NCI-H1048 (cell line): ENCODE measurements around the gene MON2.
"Not testable (repeated sequence)": the region's sequence is repeated elsewhere in the genome, so short reads cannot be mapped to it uniquely, and the experiment has no call there.

Experiments
- DNase-seq: peaks from one replicate; lab custom pipeline; 2025; lab: John Stamatoyannopoulos, UW

The MON2 gene, protein sequence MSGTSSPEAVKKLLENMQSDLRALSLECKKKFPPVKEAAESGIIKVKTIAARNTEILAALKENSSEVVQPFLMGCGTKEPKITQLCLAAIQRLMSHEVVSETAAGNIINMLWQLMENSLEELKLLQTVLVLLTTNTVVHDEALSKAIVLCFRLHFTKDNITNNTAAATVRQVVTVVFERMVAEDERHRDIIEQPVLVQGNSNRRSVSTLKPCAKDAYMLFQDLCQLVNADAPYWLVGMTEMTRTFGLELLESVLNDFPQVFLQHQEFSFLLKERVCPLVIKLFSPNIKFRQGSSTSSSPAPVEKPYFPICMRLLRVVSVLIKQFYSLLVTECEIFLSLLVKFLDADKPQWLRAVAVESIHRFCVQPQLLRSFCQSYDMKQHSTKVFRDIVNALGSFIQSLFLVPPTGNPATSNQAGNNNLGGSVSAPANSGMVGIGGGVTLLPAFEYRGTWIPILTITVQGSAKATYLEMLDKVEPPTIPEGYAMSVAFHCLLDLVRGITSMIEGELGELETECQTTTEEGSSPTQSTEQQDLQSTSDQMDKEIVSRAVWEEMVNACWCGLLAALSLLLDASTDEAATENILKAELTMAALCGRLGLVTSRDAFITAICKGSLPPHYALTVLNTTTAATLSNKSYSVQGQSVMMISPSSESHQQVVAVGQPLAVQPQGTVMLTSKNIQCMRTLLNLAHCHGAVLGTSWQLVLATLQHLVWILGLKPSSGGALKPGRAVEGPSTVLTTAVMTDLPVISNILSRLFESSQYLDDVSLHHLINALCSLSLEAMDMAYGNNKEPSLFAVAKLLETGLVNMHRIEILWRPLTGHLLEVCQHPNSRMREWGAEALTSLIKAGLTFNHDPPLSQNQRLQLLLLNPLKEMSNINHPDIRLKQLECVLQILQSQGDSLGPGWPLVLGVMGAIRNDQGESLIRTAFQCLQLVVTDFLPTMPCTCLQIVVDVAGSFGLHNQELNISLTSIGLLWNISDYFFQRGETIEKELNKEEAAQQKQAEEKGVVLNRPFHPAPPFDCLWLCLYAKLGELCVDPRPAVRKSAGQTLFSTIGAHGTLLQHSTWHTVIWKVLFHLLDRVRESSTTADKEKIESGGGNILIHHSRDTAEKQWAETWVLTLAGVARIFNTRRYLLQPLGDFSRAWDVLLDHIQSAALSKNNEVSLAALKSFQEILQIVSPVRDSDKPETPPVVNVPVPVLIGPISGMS (N-terminal part only)

DNA sequence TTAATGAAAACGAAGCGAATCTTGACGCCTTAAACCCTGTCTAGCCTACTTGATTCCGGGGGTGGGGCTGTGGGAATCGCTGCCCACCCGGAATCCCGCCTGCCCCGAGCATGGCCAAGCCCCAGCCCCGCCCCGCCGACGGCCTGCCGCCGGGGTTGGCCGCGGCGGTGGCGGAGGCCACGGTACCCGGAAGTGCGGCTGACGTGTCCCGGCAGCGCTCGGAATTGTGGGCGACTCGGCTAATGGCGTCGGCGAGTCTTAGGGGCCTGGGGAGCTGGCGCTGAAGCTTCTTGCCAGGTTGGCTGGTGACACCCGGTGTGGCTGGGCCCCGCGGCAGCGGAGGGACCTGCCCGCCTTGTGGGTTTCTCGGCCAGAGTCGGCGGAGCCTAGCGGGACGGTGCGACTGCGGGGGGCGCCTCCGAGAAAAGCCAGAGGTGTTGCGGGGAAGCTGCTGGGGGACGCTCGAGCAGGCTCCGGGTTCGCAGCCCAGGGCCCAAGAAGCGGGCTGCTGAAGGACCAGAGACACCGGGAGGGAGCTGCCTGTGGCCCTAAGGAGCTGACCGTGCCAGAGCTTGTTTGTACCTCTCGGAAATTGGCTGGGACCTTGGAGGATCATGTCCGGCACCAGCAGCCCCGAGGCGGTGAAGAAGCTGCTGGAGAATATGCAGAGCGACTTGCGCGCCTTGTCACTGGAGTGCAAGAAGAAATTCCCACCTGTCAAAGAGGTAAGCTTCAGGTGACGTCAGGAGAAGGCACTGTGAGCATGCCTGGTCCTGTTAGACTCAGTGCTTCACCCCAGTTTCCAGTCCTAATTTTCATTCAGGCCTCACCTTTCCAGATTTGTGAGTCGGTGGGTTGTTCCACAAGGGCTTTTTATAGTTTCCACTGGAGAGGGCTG, at the start of gene MON2:
Gene MON2, plus strand, starts transcription at position 233 of the 898 bp plus-strand sequence. Its CDS starts 382 bp downstream, at position 615.
- peak; percentile 68 for DNase-seq

- DNase-seq = no peak
Measured at GRCh38 chr12:62426089-62426488, 40.5 kb upstream of the MON2 start.

DNA sequence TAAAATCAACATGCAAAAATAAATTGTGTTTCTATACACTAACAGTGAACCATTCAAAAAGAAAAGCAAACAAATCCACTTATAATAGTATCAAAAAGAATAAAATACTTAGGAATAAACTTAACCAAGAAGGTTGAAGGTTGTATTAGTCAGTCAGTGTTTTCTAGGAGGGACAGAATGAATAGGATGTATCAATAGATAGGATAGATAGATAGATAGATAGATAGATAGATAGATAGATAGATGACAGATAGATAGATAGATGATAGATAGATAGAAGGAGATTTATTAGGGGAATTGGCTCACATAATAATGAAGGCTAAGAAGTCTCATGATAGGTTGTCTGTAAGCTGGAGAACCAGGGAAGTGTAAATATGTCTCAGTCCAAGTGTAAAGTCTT, 37.2 kb upstream of the MON2 start:
- DNase-seq = no peak

DNA sequence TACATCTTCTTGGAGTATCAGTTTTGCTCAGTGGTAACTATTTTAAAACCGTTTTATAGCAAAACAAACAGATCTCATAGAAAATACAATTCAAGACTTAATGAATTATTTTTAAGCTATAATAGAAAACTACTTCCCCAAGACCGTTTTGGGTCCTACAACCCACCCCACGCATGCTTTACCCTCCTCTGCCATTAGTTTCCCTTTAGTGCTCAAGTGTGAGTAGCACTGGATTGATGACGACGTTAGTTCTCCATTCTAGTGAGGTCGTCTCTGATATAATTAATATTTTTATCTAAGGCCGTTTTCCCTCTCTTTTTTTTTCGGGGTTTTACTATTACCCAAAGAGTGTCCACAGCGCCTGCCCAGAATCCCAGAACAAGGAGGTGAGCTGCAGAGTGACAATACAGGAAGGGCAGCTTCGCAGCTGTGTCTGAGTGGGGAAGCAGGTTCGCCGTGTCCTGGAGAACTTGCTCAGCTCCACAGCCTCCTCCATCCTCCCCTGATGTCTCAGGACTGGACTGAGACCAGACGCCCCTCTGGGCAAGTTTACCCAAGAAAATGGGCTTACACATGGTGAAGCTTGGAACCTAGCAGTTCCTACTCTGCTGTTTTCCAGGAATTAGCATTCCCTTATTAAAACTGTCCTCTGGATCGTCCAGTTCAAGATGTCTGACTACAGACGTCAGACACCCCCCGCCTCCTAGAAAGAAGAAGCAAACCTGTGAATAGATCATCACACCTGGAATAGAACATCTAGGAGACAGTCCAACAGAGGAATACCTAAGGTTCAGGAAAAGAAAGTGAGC, 31.9 kb upstream of the MON2 start:
- no peak for DNase-seq

DNA sequence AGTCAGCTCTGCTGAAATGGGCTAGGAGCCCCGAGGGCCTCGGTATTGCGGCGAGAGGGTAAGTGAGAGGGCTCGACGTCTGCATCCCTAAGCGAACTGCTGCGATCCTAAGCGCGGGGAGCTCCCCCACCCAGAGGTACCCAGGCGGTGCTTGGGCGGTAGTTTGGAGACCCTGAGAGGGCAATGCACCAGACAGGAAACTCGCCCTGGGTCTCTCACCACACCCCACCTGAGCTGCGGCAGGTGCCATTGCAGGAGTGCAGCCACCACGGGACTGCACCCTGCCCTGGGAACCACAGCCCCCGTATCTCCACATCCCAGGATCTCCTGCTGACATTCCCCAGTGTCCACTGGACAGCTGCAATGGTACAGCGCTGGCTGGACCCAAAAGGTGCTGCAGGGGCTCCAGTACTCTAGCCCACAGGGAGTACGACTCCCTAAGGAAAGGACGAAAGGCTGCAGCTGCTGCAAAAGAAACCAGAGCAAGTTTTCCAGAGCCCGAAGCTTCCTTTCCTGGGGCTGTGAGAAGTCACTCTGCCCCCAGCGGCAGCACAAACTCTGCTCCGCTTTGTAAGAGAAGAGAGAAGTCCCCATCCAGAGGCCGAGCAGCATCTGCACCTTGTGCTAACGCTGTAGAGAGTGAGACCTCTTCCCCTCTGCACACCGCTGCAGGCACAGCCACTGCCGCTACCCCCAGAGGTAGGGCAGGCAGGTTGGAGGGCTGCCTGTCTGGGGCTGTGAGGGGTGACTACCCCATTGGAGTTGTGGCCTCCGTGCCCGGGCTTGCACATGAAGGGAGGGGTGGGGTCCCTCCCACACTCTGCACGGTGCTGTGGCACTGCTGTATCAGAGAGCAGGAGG, 31.1 kb upstream of the MON2 start:
- no peak for DNase-seq

DNA sequence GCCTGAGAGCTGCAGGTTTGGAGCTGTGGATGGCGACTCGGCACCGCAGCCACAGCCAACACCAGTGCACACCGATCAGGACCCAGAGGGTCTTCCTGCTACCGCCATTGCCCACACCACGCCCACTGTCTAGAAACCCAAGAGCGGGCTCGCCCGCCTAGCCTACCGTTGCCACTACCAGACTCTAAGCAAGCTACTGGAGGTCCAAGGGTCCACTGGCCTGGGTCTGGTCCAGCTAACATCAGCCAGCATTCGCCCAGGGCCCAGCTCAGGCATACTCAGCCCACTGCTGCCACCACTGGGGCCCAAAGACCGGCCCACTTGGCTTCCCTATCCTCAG, 30.5 kb upstream of the MON2 start:
- DNase-seq = no peak

DNA sequence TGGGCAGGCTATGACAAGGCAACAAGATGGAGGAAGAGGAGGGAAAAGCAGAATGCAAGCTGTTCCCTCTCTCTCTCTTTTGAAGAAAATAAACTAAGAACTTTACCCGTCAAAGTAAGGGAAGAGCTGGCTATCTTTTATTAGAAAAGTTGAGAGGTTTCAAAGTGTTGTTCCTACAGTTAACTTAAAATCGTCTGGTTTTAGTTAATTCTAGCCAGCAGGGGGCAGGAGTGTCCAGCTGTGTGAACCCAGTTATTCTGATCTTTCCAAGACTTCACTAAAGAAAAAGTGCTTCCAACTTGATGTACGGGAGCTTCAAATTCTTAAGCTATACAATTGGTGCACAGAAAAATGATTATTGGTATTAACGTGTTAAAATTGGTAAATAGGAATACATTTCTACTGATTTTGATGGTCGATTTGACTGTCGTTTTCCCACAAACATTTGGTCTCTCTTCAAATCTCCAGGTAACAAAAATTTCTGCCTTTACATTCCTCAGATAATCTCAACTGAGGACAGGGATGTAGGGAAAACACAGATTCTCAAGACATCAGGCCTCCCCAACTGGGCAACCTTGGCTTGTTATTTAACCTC, 28.4 kb upstream of the MON2 start:
- DNase-seq = no peak

DNA sequence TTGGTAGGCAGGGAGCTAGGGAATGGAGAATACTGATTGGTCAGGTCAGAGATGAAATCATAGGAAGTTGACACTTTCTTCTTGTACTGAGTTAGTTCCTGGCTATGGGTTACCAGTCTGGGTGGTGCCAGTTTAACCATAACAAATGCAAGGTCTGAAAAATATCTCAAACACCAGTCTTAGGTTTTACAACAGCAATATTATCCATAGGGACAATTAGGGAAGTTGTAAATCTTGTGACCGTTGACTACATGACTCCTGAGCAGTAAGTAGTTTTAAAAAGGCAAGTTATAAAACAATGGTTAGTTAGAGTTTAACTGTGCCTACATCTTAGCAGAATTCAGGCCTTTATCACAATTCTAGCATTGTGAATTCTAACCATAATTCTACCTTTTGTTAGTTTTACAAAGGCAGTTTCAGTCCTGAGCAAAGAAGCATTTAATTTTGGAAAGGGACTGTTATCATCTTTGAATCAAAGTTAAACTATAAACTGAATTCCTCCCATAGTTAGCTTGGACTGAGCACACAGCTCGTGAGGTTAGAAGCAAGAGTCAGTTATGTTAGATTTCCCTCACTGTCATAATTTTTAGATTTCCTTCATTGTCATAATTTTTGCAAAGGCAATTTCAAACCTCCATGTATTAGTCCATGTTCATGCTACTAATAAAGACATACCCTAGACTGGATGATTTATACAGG, 19.7 kb upstream of the MON2 start:
- DNase-seq = no peak

GRCh38 chr12:62448436-62448835, 18.2 kb upstream of the MON2 start:
- DNase-seq = no peak

GRCh38 chr12:62455429-62455828, 11.2 kb upstream of the MON2 start:
- not testable (repeated sequence) for DNase-seq

GRCh38 chr12:62458626-62459025, 8.0 kb upstream of the MON2 start:
- DNase-seq = no peak

GRCh38 chr12:62459976-62460375, 6.7 kb upstream of the MON2 start:
- DNase-seq = no peak

GRCh38 chr12:62461171-62461837, 5.3 kb upstream of the MON2 start:
- DNase-seq = not testable (repeated sequence)

DNA sequence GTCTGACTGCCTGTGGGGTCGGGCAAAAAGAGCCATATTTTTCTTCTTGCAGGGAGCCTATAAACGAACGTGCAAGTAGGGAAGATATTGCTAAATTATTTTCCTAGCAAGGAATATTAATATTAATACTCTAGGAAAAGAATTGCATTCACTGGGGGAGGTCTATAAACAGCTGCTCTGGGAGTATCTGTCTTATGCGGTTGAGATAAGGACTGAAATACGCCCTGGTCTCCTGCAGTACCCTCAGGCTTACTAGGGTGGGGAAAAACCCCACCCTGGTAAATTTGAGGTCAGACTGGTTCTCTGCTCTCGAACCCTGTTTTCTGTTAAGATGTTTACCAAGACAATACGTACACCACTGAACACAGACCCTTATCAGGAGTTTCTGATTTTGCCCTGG, 3.4 kb upstream of the MON2 start:
- DNase-seq = not testable (repeated sequence)

DNA sequence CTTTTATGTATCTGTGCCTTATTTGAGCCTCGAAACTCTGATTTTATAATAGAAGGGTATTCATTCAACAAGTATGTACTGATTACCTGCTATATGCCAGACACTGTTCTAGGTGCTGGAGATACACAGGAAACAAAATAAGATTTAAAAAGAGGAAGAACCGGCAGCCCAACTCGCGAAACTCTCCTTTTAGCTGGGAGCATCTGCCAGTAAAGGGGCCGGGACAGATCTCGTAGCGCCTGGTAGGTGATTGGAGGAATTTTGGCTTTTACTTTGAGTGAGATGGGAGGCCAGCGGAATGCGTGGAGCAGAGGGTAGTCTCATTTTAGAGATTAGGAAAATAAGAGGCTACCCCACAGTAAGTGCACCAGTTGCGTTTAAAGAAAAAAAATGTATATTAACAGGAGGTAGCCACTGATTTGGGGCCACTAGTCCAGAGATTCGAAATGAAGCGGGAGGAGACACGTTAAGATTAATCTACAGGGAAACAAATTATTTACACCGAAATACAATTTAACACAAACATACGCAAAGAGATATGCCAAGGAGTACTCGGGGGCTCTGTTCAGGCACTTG, 520 bp upstream of the MON2 start:
- no peak for DNase-seq

- DNase-seq = no peak
Measured at GRCh38 chr12:62468397-62468796, 1.8 kb downstream of the MON2 start.

DNA sequence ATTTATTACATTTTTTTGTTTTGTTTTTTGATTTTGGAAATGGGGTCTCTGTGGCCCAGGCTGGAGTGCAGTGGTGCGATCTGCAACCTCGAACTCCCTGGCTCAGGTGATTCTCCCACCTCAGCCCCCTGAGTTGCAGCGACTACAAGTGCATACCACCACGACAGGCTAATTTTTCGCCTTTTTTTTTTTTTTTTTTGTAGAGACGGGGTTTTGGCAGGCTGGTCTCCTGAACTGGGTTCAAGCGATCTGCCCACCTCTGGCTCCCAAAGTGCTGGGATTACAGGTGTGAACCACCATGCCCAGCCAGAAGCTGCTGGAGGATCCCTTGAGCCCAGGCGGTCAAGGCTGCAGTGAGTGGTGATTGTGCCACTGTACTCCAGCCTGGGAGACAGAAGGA, 2.3 kb downstream of the MON2 start:
- DNase-seq = no peak

GRCh38 chr12:62469704-62470103, 3.1 kb downstream of the MON2 start:
- DNase-seq = no peak
